NT2/D1 (cell line): Measurements from ENCODE around the gene INCENP.
"Not testable (repeated sequence)": the region's sequence is repeated elsewhere in the genome, so short reads cannot be mapped to it uniquely, and the experiment has no call there.

Source experiments
- DNase-seq: peaks from one replicate; pipeline ENCODE4 v3.0.0-alpha.2; 2011; ENCODE audit warnings: low read depth, low spot score
- H3K27me3 ChIP-seq: 2 replicates; pipeline ENCODE4 v1.6.0; 2011; ENCODE audit warnings: mild to moderate bottlenecking; ENCODE audit not compliant: insufficient read length, insufficient read depth
- H3K36me3 ChIP-seq: 2 replicates; pipeline ENCODE4 v1.6.1; 2011; ENCODE audit warnings: mild to moderate bottlenecking, low read length, mixed read lengths; ENCODE audit not compliant: insufficient read depth, insufficient read length
- H3K4me1 ChIP-seq: 2 replicates; pipeline ENCODE4 v1.5.1; 2011; ENCODE audit not compliant: insufficient read depth, insufficient read length
- H3K4me3 ChIP-seq: 2 replicates; pipeline ENCODE4 v1.5.1; 2011; ENCODE audit warnings: low read depth; ENCODE audit not compliant: insufficient read length
- H3K9ac ChIP-seq: 2 replicates; pipeline ENCODE4 v1.6.0; 2011; ENCODE audit warnings: low read depth; ENCODE audit not compliant: insufficient read length
- H3K9me3 ChIP-seq: 2 replicates; pipeline ENCODE4 v1.5.1; 2011; ENCODE audit warnings: mild to moderate bottlenecking, low read length; ENCODE audit not compliant: insufficient read depth
- SUZ12 ChIP-seq: IDR thresholded peaks from 2 replicates; pipeline ENCODE4 v1.6.1; 2011; ENCODE audit not compliant: insufficient read length, insufficient read depth; ENCODE audit errors: extremely low read depth
- YY1 ChIP-seq: IDR thresholded peaks from 2 replicates; pipeline ENCODE4 v1.6.1; 2011; ENCODE audit not compliant: insufficient read length, insufficient read depth
- ZNF274 ChIP-seq: IDR thresholded peaks from 2 replicates; pipeline ENCODE4 v1.6.1; 2011; ENCODE audit warnings: mild to moderate bottlenecking, low read depth, low read length

The INCENP gene

DNA sequence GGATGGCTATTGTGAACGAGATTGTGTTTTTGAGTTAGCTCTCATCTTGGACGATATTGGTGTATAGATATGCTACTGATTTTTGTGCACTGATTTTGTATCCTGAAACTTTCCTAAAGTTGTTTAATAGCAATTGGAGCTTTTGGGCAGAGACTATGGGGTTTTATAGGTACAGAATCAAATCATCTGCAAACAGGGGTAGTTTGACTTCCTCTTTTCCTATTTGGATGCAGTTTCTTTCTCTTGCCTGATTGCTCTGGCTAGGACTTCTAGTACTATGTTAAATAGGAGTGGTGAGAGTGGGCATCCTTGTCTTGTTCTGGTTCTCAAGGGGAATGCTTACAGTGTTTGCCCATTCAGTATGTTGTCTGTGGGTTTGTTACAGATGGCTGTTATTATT lies 57.3 kb downstream of the INCENP start:
- no peak for DNase-seq
- no peak overlapping the region for H3K4me3 ChIP-seq
- H3K4me1 ChIP-seq = no peaks in the 10 kb centered on the region
- H3K36me3 ChIP-seq = no peaks in the 10 kb centered on the region
- no peaks in the 10 kb centered on the region for H3K27me3 ChIP-seq
- no peaks in the 10 kb centered on the region for H3K9me3 ChIP-seq
- no peak overlapping the region for H3K9ac ChIP-seq
- no peak for TF ChIP-seq SUZ12
- TF ChIP-seq YY1 = no peak
- no peak for TF ChIP-seq ZNF274

- Histone ChIP-seq H3K36me3 (no peaks in the 10 kb centered on the region), H3K9ac (no peak overlapping the region), H3K4me3 (no peak overlapping the region), H3K27me3 (no peaks in the 10 kb centered on the region), H3K9me3 (no peaks in the 10 kb centered on the region), H3K4me1 (no peaks in the 10 kb centered on the region)
- TF ChIP-seq YY1 (no peak), ZNF274 (no peak), SUZ12 (no peak)
- no peak for DNase-seq
Measured at GRCh38 chr11:62182147-62182891, 58.5 kb downstream of the INCENP start.

GRCh38 chr11:62186195-62186594 lies 62.4 kb downstream of the INCENP start:
- Histone ChIP-seq H3K9ac (no peak overlapping the region), H3K4me1 (no peaks in the 10 kb centered on the region), H3K4me3 (no peak overlapping the region), H3K36me3 (no peaks in the 10 kb centered on the region), H3K27me3 (no peaks in the 10 kb centered on the region), H3K9me3 (no peaks in the 10 kb centered on the region)
- TF ChIP-seq YY1 (no peak), ZNF274 (no peak), SUZ12 (no peak)
- DNase-seq = no peak

DNA sequence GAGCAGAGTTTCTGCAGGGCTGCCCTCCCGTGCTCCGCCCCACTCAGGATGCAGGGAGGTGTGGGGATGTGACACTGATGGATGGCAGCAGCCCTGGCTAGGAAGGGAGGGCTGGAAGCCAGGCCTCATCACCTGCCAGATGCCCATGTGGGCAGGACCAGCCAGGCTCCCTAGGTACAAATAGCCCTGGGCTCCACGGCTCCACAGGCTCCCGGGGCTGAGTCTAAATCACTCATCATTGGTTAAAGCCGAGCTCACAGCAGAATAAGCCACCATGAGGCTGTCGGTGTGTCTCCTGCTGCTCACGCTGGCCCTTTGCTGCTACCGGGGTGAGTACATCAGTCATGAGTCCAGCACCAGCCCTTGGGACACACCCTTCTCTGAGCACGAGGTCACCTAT lies 66.2 kb downstream of the INCENP start, which contains the start of gene SCGB1D1:
Gene SCGB1D1 (plus strand): TSS at position 206 of the 400 bp plus-strand sequence. CDS start 69 bp downstream, at position 275.
- TF ChIP-seq SUZ12 = no peak
- TF ChIP-seq ZNF274 = no peak
- no peak for TF ChIP-seq YY1
- Histone ChIP-seq H3K36me3 (no peaks in the 10 kb centered on the region), H3K4me1 (peaks cover 4% of the 10 kb centered on the region), H3K4me3 (no peak within 1 kb of the TSS), H3K9ac (no peak within 1 kb of the TSS), H3K27me3 (no peaks in the 10 kb centered on the region), H3K9me3 (no peaks in the 10 kb centered on the region)
- no peak for DNase-seq

GRCh38 chr11:62193952-62194351 lies 70.1 kb downstream of the INCENP start:
- Histone ChIP-seq H3K4me1 (peaks cover 4% of the 10 kb centered on the region), H3K4me3 (no peak overlapping the region), H3K9ac (no peak overlapping the region), H3K9me3 (no peaks in the 10 kb centered on the region), H3K36me3 (no peaks in the 10 kb centered on the region), H3K27me3 (no peaks in the 10 kb centered on the region)
- DNase-seq = peak; percentile 46
- no peak for TF ChIP-seq SUZ12
- TF ChIP-seq ZNF274 = no peak
- TF ChIP-seq YY1 = no peak

GRCh38 chr11:62195010-62195409 lies 71.2 kb downstream of the INCENP start:
- H3K9me3 ChIP-seq, H3K27me3 ChIP-seq, H3K36me3 ChIP-seq, DNase-seq, H3K9ac ChIP-seq, H3K4me1 ChIP-seq, H3K4me3 ChIP-seq: not testable (repeated sequence)

DNA sequence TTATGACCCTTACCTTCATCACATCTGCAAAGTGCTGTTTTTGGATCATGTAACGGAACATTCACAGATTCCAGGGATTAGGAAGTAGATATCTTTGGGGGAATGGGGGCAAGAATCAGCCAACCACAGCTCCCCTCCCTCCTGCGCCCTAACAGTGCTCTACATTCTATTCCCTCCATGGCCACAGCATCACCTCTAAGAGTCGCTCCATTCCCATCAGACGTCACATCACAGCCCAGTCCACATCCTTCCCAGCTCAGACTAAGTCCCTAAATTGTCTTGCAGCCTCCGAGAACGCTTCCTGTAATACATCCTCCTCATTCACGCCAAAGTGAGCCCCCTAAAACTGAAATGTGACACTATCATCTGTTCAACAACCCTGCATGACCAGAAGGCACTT lies 72.1 kb downstream of the INCENP start:
- no peaks in the 10 kb centered on the region for H3K36me3 ChIP-seq
- TF ChIP-seq SUZ12 (no peak), YY1 (no peak), ZNF274 (no peak)
- no peaks in the 10 kb centered on the region for H3K9me3 ChIP-seq
- H3K4me3 ChIP-seq = no peak overlapping the region
- H3K27me3 ChIP-seq = no peaks in the 10 kb centered on the region
- peaks cover 4% of the 10 kb centered on the region for H3K4me1 ChIP-seq
- no peak overlapping the region for H3K9ac ChIP-seq
- no peak for DNase-seq

- H3K4me3 ChIP-seq, H3K9me3 ChIP-seq, DNase-seq: not testable (repeated sequence)
Measured at GRCh38 chr11:62197400-62197799, 73.6 kb downstream of the INCENP start.

More at GRCh38 chr11:62197400-62197799, 73.6 kb downstream of the INCENP start:
- not testable (repeated sequence) for H3K36me3 ChIP-seq, H3K4me1 ChIP-seq, H3K27me3 ChIP-seq, H3K9ac ChIP-seq
